Measurements from ENCODE around the gene SEZ6L.

GRCh38 chr22:26357813-26358212 lies 188.6 kb downstream of the SEZ6L start:
- TF ChIP-seq CTCF (optimal IDR thresholded peaks at IDR 0.05 in 1 of 3, IDR thresholded peaks at IDR 0.05 in 1 of 3, conservative IDR thresholded peaks at IDR 0.05 in 1 of 3; ENCODE audit: extremely low read depth in 1 of 3, insufficient read depth in 2 of 3, low read length in 3 of 3) (no peak), EZH2 (IDR thresholded peaks at IDR 0.05; ENCODE audit: low read length) (no peak)
